Activated T-cell treated with anti-CD3 and anti-CD28 coated beads for 4 hours (primary cell): ENCODE measurements around the gene LMBR1.
A peak's percentile ranks its signal among the peaks of the same experiment; 100 is the strongest.
"Not testable (repeated sequence)": the region's sequence is repeated elsewhere in the genome, so short reads cannot be mapped to it uniquely, and the experiment has no call there.

Experiments
- DNase-seq: peaks from one replicate; pipeline ENCODE4 v3.0.0-alpha.2; 2020

LMBR1 gene

GRCh38 chr7:156892821-156893706 lies at the start of gene LMBR1:
TSS of gene LMBR1 (minus strand) at chr7:156893183. CDS start at chr7:156892993, 190 bp downstream.
- peak; percentile 93 for DNase-seq

GRCh38 chr7:156942708-156943090 lies 49.7 kb upstream of the LMBR1 start:
- DNase-seq: no peak

GRCh38 chr7:156941393-156942182 lies 48.6 kb upstream of the LMBR1 start:
- DNase-seq: no peak

- no peak for DNase-seq
These were observed 47.6 kb upstream of the LMBR1 start for GRCh38 chr7:156940421-156941122.

GRCh38 chr7:156936766-156937165 lies 43.8 kb upstream of the LMBR1 start:
- DNase-seq: not testable (repeated sequence)

- no peak for DNase-seq
These were observed 42.3 kb upstream of the LMBR1 start for GRCh38 chr7:156935250-156935649.

GRCh38 chr7:156932006-156932405 lies 39.0 kb upstream of the LMBR1 start:
- DNase-seq: no peak

GRCh38 chr7:156929789-156930539 lies 37.0 kb upstream of the LMBR1 start:
- no peak for DNase-seq

- no peak for DNase-seq
These were observed 35.4 kb upstream of the LMBR1 start for GRCh38 chr7:156928406-156928747.

GRCh38 chr7:156927571-156928405 lies 34.8 kb upstream of the LMBR1 start:
- no peak for DNase-seq

- not testable (repeated sequence) for DNase-seq
These were observed 32.8 kb upstream of the LMBR1 start for GRCh38 chr7:156925821-156926220.

GRCh38 chr7:156922304-156922703 lies 29.3 kb upstream of the LMBR1 start:
- not testable (repeated sequence) for DNase-seq

GRCh38 chr7:156920487-156921373 lies 27.7 kb upstream of the LMBR1 start:
- DNase-seq: not testable (repeated sequence)

- DNase-seq: no peak
These were observed 27.1 kb upstream of the LMBR1 start for GRCh38 chr7:156920076-156920475.

GRCh38 chr7:156919132-156919713 lies 26.2 kb upstream of the LMBR1 start:
- DNase-seq: no peak

- DNase-seq: no peak
These were observed 25.7 kb upstream of the LMBR1 start for GRCh38 chr7:156918635-156919034.

GRCh38 chr7:156909574-156910252 lies 16.7 kb upstream of the LMBR1 start:
- not testable (repeated sequence) for DNase-seq

- DNase-seq: no peak
These were observed 14.7 kb upstream of the LMBR1 start for GRCh38 chr7:156907656-156908055.

- no peak for DNase-seq
These were observed 13.2 kb upstream of the LMBR1 start for GRCh38 chr7:156906200-156906649.
